ENCODE measurements around the gene FBXL19. TPM values are rescaled to one million over a fixed set of nuclear protein-coding genes. Genes with fewer than 3 reads are reported as not detected.
A peak's percentile ranks its signal among the peaks of the same experiment; 100 is the strongest.

Gene FBXL19
- total and polyA plus RNA-seq, 2 of the 8 experiments (the other 6 are each of a cell fraction or from before 2014, with no cell fraction given), result 47.2 to 72.2 TPM

DNA sequence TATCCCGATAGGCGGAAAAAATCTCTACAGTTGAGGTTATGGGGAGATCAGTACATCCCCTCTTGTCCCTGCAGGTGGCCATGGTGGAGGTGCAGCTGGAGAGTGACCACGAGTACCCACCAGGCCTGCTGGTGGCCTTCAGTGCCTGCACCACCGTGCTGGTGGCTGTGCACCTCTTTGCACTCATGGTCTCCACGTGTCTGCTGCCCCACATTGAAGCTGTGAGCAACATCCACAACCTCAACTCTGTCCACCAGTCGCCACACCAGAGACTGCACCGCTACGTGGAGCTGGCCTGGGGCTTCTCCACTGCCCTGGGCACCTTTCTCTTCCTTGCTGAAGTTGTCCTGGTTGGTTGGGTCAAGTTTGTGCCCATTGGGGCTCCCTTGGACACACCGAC is 29.7 kb downstream of the FBXL19 start:
- ChIA-PET CTCF (ENCODE audit: partially characterized antibody) (interaction anchor here (0.8 to 4.1 kb wide), 28 partner anchors 8 to 915 kb away, joined by 3 to 39 read pairs (median 4); partner anchors contain the start of gene HSD3B7), POLR2A (ENCODE audit: partially characterized antibody) (interaction anchor here (0.6 to 3.3 kb wide), 18 partner anchors 10 to 948 kb away, joined by 3 to 26 read pairs (median 4); partner anchors contain the start of genes FBXL19, FUS, HSD3B7 and PRSS8)
- no peak overlapping the region for H2BK5ac ChIP-seq (ENCODE audit: low read depth, low read length)
- peak overlapping the region; percentile 52; the same call in 1 of the 2 replicates for H2BK12ac ChIP-seq (ENCODE audit: low read depth, low read length)
- no peak overlapping the region for H3K56ac ChIP-seq (replicated peaks; ENCODE audit: insufficient read length, low read depth, low read length)
- H4K91ac ChIP-seq (replicated peaks; ENCODE audit: insufficient read length, low read length), result no peak overlapping the region
- H4K5ac ChIP-seq (ENCODE audit: insufficient read length, low read depth, low read length), result no peak overlapping the region
- no peak overlapping the region for H3K4me3 ChIP-seq (ENCODE audit: extremely low read depth in 1 of 4, insufficient read depth in 2 of 4, low read depth in 3 of 4, low read length in 4 of 4)
- no peak for DNase-seq (ENCODE audit: low read depth in 1 of 2, low spot score in 2 of 2)
- H2BK120ac ChIP-seq (replicated peaks; ENCODE audit: low read depth, low read length), result no peak overlapping the region
- no peaks in the 10 kb centered on the region for H3K36me3 ChIP-seq (ENCODE audit: control insufficient read depth in 2 of 4, insufficient read depth in 4 of 4, low read length in 3 of 4)
- H3K4me2 ChIP-seq (ENCODE audit: insufficient read depth in 1 of 2, low read depth in 2 of 2, low read length in 2 of 2), result no peak overlapping the region
- no peak overlapping the region for H3K14ac ChIP-seq (ENCODE audit: insufficient read length)
- no peak overlapping the region for H3K9ac ChIP-seq (replicated peaks in 1 of 4; ENCODE audit: extremely low read depth in 1 of 4, low read depth in 3 of 4, low read length in 3 of 4)
- H3K4me1 ChIP-seq (replicated peaks in 1 of 4; ENCODE audit: control insufficient read depth in 3 of 4, insufficient read depth in 4 of 4, low read length in 3 of 4), result peaks cover 0 to 17% (median 11%) of the 10 kb centered on the region in 4 experiments; a peak in 5 of 7 replicates
- H3K18ac ChIP-seq (ENCODE audit: extremely low read depth, low read length), result no peak overlapping the region
- H2BK20ac ChIP-seq (ENCODE audit: low read length), result no peak overlapping the region
- no peak overlapping the region for H2AK5ac ChIP-seq (ENCODE audit: low read depth, low read length)
- H4K20me1 ChIP-seq (replicated peaks in 1 of 2; ENCODE audit: control insufficient read depth in 1 of 2, insufficient read depth in 2 of 2, low read length in 2 of 2), result peaks cover 0 to 8% of the 10 kb centered on the region in 2 experiments
- H4K8ac ChIP-seq (ENCODE audit: extremely low read depth, insufficient read depth, low read length), result no peak overlapping the region
- H2BK15ac ChIP-seq (ENCODE audit: low read length), result no peak overlapping the region
- H3K9me3 ChIP-seq (ENCODE audit: insufficient read depth in 2 of 2, low read depth in 1 of 2, low read length in 1 of 2), result no peaks in the 10 kb centered on the region
- no peaks in the 10 kb centered on the region for H3K79me2 ChIP-seq (ENCODE audit: control insufficient read depth in 1 of 2, insufficient read depth in 2 of 2, low read length in 2 of 2)
- H3K23ac ChIP-seq (ENCODE audit: insufficient read length), result no peak overlapping the region
- H3K4ac ChIP-seq (replicated peaks; ENCODE audit: insufficient read length, low read depth, low read length), result no peak overlapping the region
- 75% methylated on average over 9 of the region's 9 CpGs; no CpG with 5 or more reads in 1 of the 2 experiments for WGBS, 2 experiments (ENCODE audit: extremely low coverage in 1 of 2, insufficient coverage in 1 of 2, insufficient read length in 1 of 2, insufficient replicate concordance in 2 of 2, low coverage in 1 of 2, low lambda C conversion rate in 2 of 2, missing lambda C conversion rate in 1 of 2)
- TF ChIP-seq BCL11A (IDR thresholded peaks at IDR 0.05; ENCODE audit: low read depth in 2 of 2, low read length in 2 of 2), result no peak
- TF ChIP-seq EP300 (IDR thresholded peaks at IDR 0.05; ENCODE audit: borderline replicate concordance in 1 of 2, low read depth in 2 of 2, low read length in 2 of 2), result no peak
- TF ChIP-seq HDAC2 (IDR thresholded peaks at IDR 0.05; ENCODE audit: borderline replicate concordance in 1 of 2, low read depth in 2 of 2, low read length in 2 of 2), result no peak
- TF ChIP-seq CHD2 (IDR thresholded peaks at IDR 0.05; ENCODE audit: low read length), result no peak
- no peak for TF ChIP-seq RFX5 (IDR thresholded peaks at IDR 0.05; ENCODE audit: borderline replicate concordance, low read depth, low read length)
- no peak for TF ChIP-seq SP2 (IDR thresholded peaks at IDR 0.05; ENCODE audit: low read length)
- TF ChIP-seq KDM1A (IDR thresholded peaks at IDR 0.05; ENCODE audit: borderline replicate concordance, low read length), result no peak
- no peak for TF ChIP-seq NANOG (IDR thresholded peaks at IDR 0.05; ENCODE audit: insufficient read depth, low read depth, low read length, poor library complexity, severe bottlenecking)
- TF ChIP-seq RAD21 (IDR thresholded peaks at IDR 0.05 in 1 of 2, conservative IDR thresholded peaks at IDR 0.05 in 1 of 2; ENCODE audit: low read depth in 2 of 2, low read length in 2 of 2), result no peak
- no peak for TF ChIP-seq POLR2A (IDR thresholded peaks at IDR 0.05; ENCODE audit: control extremely low read depth in 1 of 2, low read depth in 2 of 2, low read length in 2 of 2)
- no peak overlapping the region for H3K27ac ChIP-seq (ENCODE audit: low read depth, low read length)
- no peak for FAIRE-seq
- H3K27me3 ChIP-seq (replicated peaks in 1 of 4; ENCODE audit: control insufficient read depth in 3 of 4, extremely low read depth in 1 of 4, insufficient read depth in 3 of 4, low read length in 3 of 4), result no peaks in the 10 kb centered on the region
- H3K79me1 ChIP-seq (ENCODE audit: low read depth, low read length), result no peaks in the 10 kb centered on the region; the same call in 1 of the 2 replicates
- H3K23me2 ChIP-seq (ENCODE audit: low read depth, low read length), result peaks cover 12% of the 10 kb centered on the region
- H2AFZ ChIP-seq (ENCODE audit: low read length), result no peak overlapping the region
